Measurements from ENCODE around the gene SEC14L5.

GRCh38 chr16:5032748-5033167 is 74.6 kb downstream of the SEC14L5 start:
- TF ChIP-seq CTCF (IDR thresholded peaks at IDR 0.05; ENCODE audit: low read depth, low read length, poor library complexity, severe bottlenecking) (no peak), EZH2phosphoT487 (IDR thresholded peaks at IDR 0.05; ENCODE audit: borderline replicate concordance, low read length) (no peak)

All from DOHH2 (cell line).